ENCODE measurements around the gene RHD. TPM values are rescaled to one million over a fixed set of nuclear protein-coding genes. Genes with fewer than 3 reads are reported as not detected.
"Not testable (repeated sequence)": the region's sequence is repeated elsewhere in the genome, so short reads cannot be mapped to it uniquely, and the experiment has no call there.

The RHD gene
- total RNA-seq, 1 donor from 2014 or later = 2.3 TPM

DNA sequence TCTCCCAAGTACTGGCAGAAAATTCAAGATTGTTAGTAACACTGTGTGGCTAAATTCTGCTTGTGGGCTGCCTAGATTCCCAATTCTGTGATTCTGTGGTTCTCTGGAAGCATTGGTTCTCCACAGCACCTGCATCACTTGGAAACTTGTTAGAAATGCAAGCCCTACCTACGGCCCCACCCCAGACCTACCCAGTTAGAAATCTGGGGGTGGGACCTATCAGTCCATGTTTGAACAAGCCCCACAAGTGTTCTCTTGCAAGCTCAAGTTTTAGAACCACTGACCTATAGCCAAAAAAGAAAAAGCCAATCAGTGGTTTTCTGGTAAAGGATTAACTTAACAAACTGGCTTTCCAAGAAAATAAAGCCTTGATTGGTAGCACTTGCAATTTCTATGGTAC is 35.9 kb downstream of the RHD start:
- DNase-seq = not testable (repeated sequence)

DNA sequence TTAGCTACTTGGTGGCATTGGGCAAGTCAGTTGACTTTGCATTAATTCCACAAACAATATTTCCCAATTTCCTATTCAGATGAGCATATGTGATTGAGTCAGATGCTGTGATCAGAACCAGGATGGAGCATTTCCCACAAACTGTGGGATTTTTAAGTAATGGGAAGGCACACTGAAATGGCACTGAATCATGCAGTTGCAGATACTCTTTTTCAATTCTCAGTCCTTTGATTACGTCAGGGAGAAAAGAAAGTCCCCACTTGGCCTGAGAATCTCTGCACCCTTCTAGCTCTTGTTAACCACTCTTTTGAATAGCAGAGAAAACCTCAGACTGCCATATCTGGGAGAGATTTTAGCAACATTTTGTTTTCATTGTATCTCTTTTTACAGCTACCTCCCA is 36.8 kb downstream of the RHD start:
- not testable (repeated sequence) for DNase-seq

GRCh38 chr1:25309486-25309885 is 37.2 kb downstream of the RHD start:
- DNase-seq = not testable (repeated sequence)

DNA sequence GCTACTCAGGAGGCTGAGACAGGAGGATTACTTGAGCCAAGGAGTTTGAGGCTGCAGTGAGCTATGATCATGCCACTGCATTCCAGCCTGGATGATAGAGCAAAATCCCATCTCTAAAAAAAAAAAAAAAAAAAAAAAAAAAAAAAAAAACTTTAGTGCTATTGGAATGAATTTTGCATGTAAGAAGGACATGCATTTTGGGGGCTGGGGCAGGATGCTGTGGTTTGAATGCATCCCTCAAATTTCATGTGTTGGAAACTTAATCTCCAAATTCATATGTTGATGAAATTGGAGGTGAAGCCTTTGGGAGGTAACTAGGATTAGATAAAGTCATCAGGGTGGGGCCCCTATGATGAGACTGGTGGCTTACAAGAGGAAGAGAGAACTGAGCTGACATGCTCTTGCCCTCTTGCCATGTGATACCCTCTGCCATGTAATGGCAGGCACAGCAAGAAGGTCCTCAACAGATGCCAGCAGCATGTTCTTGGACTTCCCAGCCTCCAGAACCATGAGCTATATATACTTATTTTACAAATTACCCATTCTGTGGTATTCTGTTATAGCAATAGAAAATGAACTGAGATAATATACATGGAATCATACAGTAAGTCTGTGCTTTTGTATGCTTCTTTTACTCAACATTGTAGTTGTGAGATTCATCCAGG is 40.6 kb downstream of the RHD start:
- DNase-seq = not testable (repeated sequence)

DNA sequence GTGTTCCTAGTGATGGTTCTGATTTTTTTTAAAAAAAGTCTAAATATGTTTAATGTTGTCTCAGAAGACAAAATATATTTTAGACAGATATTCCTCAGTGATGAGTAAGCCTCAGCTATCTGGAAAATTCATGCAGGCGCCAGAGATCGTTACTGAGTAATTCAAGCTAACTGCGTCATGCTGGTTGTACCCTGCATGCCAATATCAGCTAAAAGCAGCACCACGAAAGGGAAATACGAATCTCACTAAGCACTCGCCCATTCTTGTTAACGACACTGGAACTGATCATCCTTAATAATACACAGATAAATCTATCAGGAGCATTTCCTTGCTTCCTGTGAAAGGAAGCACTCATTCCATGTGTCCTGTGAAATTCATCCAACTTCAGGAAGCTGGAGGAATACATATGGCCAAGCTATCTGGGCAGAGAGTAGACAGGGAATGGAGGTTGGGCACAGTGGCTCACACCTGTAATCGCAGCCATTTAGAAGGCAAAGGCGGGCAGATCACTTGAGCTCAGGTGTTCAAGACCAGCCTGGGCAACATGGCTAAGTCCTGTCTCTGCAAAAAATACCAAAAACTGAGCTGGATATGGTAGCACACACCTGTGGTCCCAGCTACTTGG is 48.1 kb downstream of the RHD start:
- not testable (repeated sequence) for DNase-seq

- DNase-seq = not testable (repeated sequence)
Observed at GRCh38 chr1:25322127-25322526, 49.8 kb downstream of the RHD start.

- DNase-seq = not testable (repeated sequence)
Observed at GRCh38 chr1:25324407-25324806, 52.1 kb downstream of the RHD start.

- not testable (repeated sequence) for DNase-seq
Observed at GRCh38 chr1:25327864-25328790, 55.8 kb downstream of the RHD start.

DNA sequence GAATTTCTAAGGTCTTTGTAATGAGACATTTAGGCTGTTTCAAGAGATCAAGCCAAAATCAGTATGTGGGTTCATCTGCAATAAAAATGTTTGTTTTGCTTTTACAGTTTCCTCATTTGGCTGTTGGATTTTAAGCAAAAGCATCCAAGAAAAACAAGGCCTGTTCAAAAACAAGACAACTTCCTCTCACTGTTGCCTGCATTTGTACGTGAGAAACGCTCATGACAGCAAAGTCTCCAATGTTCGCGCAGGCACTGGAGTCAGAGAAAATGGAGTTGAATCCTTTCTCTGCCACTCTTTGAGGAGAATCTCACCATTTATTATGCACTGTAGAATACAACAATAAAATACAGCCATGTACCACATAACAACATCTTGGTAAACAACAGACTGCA is 56.5 kb downstream of the RHD start:
- DNase-seq = not testable (repeated sequence)

DNA sequence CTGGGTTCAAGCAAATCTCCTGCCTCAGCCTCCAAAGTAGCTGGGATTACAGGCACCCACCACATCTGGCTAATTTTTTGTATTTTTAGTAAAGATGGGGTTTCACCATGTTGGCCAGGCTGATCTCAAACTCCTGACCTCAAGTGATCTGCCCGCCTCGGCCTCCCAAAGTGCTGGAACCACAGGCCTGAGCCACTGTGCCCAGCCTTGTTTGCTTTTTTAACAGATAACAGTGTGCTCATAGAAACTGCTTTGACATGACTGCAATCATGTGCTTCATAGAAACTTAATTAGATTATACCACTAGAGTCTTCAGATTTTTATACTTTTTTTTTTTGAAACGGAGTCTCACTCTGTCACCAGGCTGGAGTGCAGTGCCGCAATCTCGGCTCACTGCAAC is 57.0 kb downstream of the RHD start:
- not testable (repeated sequence) for DNase-seq

DNA sequence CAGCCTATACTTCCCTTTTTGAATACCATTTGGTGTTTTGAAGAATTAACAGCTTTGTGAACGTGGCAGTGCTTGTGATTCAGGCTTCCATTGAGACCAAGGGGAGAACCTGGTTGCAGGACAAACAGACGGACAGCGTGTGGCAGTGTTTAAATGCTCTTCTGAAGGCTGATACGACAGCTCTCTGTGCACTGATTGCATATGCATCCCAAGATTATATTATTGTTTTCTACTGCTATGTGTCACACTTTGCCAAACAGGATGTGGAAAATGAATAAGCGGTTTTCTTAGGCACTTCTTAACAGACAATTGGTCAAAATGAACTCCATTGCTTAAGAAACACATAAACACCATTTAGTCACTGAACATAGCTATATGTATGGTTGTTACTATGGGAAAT is 57.6 kb downstream of the RHD start:
- peak; percentile 36 for DNase-seq

DNA sequence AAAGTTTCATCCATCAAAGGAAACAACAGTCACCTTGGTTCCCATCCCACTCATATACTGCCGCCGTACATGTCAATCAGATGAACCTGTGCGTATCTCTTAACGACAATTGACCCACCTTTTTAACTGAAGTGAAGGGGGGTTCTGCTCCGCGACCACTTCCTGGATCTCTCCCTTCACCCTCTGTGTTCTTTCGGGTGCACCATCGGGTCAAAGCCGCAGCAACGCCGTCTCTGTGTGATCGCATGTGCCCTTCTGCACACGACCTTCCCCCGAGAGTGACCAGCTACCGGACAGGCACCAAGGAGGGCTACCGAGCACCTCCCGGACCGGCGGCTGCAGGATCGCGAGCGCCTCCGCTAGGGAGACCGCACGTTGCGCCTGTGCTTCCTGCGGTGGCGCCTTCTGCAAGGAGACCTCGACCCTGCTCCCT is 64.6 kb downstream of the RHD start:
- DNase-seq = not testable (repeated sequence)

DNA sequence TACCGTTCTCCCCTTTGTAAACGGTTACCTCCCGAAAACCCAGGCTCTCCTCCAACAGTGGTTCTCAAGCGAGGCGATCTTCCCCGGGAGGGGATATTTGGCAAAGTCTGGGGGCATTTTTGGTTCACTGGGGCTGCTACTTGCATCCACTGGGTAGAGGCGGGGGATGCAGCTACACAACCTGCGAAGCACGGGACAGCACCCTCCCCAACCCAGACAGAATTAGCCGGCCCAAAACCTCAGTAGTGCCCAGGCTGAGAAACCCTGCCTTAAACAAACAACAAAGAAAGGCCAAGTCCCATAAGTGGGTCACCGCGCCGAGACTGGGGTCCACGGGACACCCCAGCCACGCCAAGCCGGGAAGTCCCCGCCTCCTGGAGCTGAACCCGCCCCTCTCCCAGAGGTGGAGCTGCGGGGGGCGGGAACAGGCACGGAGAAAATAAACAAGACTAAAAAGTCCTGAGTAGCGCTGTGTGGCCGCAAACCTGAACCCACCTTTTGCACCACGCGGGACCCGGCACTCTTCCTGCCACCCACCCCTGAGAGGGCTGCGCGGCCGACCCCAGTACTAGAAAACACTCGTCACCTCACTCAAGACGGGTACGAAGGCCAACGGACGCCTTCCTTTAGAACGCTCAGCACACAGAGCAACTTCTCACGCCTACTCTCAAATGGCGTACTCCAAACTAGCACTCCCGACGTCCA is 65.3 kb downstream of the RHD start:
- DNase-seq = not testable (repeated sequence)

DNA sequence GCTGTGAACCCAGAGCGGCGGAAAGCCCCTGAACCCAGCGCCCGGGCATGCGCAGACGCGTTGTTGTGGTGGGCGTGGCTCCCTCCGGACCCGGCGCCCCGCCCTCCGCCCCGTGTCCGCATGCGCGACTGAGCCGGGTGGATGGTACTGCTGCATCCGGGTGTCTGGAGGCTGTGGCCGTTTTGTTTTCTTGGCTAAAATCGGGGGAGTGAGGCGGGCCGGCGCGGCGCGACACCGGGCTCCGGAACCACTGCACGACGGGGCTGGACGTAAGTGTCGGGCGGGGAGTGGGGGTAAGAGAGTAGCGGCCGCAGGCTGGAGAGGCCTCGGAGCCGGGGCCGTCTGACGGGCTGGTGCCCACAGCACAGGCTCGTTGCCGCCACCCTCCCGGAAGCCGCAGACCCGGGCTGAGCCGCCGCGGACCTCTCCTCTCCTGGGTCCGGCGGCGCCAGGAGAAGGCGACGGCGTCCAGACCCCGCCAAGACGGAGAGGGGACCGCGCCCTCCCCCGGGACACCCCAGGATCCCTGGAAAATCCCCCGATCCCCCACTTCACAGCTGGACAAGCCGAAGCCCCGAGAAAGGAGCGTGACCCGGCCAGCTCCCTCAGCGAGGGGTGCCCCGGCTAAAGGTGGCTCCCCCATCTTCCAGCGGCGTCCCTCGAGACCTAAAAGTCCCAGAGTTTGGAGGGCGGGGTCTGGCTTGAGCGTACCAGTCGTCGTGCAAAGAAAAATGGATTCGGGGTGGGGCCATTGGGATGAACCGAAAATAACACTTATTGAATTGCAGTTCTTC is 66.1 kb downstream of the RHD start, which contains the start of gene TMEM50A:
TSS of gene TMEM50A (plus strand) at position 147 of the 794 bp plus-strand sequence. CDS start 2,153 bp downstream, outside the sequence.
- peak; percentile 72 for DNase-seq

DNA sequence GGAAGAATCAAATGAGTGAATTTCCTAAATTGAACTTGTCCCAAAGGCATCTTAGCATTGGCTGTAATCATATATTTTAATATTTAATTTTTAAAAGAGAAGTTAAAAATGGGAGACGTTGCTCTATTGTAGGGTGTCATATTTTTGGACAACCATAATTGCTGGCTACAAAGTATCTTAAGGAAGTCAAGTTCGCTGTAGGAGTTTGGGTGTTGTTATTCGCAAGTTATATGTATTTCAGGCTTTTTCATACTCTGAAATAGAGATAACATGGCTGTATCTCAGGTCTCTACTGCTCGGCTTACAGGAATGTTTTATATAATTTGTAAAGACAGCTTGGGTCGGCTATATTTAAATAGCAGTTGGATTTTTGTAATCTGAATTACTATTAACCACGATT is 66.7 kb downstream of the RHD start:
- DNase-seq = no peak

DNA sequence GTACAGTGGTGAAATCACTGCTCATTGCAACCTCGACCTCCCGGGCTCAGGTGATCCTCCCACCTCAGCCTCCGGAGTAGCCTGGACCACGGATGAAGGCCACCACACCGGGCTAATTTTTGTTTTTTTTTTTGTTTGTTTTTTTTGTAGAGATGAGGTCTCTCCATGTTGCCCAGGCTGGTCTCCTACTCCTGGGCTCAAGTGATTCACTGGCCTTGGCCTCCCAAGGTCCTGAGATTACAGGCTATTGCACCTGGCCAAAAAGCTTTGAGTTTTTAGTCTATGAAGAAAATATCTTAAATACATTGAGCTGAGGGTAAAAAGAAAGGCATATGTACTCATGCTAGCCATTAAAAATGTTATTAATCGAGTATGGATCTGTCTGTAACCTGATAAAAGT is 69.4 kb downstream of the RHD start:
- DNase-seq = no peak

- DNase-seq = no peak
Observed at GRCh38 chr1:25342846-25343245, 70.5 kb downstream of the RHD start.

DNA sequence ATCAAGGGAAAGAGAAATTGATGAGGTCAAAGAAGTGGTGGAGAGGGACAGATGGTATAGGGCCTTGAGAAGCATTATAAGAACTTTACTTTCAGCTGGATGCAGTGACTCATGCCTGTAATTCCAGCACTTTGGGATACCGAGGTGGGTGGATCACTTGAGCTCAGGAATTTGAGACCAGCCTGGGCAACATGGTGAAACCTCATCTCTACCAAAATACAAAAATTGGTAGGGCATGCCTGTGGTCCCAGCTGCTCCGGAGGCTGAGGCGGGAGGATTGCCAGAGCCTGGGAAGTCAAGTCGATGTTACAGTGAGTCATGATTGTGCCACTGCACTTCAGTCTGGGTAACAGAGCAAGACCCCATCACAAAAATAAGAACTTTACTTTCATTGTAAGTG is 71.6 kb downstream of the RHD start:
- no peak for DNase-seq

- no peak for DNase-seq
Observed at GRCh38 chr1:25347556-25347955, 75.2 kb downstream of the RHD start.

GRCh38 chr1:25349606-25350005 is 77.3 kb downstream of the RHD start:
- no peak for DNase-seq

DNA sequence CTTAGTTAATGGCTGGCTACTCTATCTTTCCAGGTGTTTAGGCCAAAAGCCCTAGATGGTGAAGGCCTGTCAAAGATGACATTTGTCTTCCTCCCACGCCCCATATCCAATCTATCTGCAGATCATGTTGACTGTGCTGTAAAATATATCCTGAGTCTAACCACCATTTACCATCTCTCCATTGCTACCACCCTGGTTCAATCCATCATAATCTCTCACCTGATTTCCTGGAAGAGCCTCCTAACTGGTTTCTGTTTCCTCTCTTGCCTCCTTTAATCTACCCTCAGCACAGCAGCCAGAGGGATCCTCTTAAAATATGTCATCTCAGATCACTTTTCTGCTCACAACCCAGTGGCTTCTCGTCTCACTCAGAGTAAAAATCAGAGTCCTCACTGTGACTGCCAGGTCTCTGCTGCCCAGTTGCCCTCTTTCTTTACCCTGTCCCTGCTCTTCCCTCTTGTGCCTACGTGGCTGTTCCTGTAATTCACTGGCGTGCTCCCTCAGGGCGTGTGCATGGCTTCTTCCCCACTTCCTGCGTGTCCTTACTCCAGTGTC is 83.6 kb downstream of the RHD start:
- no peak for DNase-seq
